Stimulated activated CD4-positive, alpha-beta T cell treated with anti-CD3 and anti-CD28 coated beads, Interleukin-4, amount 100 ng/mL, for 24 hours (primary cell): ENCODE data around the gene PIK3CA.
"Not testable (repeated sequence)": the region's sequence is repeated elsewhere in the genome, so short reads cannot be mapped to it uniquely, and the experiment has no call there.

ENCODE experiments used
- DNase-seq: peaks from one replicate; pipeline ENCODE4 v3.0.0-alpha.2; 2020

PIK3CA gene

DNA sequence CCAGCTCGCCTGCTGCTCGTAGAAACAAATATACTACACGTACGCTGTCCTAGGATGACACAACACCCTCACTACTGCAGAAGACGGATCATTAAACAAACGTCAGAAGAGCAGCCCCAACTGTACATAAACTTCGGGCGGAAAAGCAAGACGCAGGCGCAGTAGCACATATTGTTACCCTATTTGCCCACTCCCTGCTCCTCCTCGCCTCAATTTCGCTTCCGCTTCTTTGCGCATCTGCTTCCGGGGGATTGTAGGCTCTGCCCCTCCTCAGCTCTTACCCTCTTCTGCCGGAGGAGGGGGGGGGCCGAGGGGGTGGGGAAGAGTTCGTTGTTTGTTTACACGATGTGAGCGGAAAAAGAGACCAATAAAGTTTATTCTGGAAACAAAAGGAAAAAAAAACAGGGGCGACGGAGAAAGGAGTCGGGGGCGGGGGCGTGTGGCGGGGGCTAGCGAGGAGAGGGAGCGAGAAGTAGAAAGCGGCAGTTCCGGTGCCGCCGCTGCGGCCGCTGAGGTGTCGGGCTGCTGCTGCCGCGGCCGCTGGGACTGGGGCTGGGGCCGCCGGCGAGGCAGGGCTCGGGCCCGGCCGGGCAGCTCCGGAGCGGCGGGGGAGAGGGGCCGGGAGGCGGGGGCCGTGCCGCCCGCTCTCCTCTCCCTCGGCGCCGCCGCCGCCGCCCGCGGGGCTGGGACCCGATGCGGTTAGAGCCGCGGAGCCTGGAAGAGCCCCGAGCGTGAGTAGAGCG is at the start of gene PIK3CA:
Gene PIK3CA, plus strand, starts transcription at position 485 of the 743 bp plus-strand sequence. CDS start 50,469 bp downstream, outside the sequence.
- DNase-seq: peak; percentile 96

DNA sequence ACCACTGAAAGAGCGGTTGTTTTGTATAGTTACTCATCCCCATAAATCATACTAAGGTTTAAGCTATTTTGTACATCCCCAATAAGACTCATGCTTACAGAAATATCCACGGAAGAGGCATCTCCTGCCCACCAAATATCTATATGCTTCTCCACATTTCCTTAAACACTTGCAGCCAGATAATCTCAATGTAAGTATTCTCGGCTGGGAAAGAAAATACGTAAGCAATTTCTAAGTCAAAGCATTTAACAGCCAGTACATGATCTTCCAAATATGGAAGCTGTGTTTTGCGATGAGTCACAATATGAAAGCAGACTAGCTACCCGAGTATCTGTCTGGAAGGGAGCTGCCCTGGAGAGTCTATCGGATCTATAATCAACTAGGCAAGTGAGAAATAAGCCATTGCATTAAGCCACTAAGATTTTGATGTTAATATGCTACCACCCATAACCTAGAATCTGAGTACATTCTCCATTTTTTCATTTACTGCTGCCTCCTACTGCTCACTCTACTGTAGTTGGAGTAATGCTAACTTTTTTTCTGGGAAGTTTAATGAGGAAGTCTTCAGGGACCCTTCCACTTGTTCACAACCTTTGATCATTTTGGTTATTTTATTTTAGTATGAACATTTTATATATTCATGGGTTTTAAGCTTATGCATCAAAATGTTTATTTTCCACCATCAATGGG is 49.6 kb upstream of the PIK3CA start:
- no peak for DNase-seq

DNA sequence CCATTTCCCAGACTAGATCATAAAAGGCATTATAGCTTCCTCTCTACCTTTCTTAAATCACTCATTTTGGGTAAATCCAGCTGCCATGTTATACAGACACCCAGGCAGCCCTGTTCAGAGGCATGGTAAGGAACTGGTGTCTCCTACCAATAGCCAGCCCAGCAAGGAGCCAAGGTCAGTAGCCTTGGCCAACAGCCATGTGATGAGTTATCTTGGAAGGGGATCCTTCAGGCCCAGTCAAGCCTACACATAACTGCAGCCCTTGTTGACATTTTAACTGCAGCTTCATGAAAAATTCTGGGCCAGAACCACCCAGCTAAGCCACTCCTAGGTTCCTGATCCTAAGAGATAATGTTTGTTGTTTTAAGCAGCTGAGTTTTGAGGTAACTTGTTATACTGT is 47.5 kb upstream of the PIK3CA start:
- no peak for DNase-seq

DNA sequence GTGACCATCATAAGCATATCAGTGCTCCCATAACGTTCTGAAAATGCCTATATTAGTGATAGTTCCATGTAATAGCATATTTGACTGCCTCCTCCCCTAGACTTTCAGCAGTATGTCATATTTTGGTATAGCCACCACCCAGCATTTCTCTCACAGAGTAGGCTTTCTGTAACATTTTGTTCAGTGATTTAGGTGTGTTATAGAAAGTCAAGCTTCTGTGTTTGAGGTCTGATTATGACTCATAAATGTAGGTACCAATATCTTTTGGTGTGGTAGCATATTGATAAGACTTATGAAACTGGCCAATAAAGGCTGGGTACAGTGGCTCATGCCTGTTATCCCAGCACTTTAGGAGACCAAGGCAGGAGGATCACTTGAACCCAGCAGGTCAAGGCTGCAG is 42.3 kb upstream of the PIK3CA start:
- no peak for DNase-seq

DNA sequence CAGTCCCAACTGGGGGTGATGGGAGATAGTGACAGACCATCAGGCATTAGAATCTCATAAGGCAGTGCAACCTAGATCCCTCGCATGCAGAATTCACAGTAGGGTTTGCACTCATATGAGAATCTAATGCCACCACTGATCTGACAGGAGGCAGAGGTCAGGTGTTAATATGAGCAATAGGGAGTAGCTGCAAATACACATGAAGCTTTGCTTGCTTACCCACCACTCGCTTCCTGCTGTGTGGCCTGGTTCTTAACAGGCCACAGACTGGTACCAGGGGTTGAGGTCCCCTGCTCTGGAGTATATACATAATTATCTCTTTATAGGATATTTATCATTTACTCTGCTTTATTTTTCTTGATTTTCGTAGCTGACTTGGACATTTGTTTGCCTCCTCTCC is 40.5 kb upstream of the PIK3CA start:
- no peak for DNase-seq

DNA sequence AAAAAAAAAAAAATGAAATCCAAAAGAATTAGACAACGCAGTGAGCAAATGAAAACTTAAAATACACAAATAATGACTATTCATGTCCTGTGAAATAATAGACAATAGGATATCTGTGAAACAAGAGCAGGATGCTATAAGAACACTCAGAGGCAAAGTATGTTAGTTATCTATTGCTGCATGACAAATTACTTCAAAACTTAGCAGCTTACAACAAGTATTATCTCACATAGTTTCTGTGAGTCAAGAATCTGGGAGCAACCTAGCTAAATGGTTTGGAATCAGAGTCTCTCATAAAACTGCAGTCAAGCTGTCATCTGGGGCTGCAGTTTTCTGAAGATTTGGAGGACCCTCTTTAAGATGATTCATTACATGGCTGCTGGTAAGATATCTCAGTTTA is 40.1 kb upstream of the PIK3CA start:
- no peak for DNase-seq

DNA sequence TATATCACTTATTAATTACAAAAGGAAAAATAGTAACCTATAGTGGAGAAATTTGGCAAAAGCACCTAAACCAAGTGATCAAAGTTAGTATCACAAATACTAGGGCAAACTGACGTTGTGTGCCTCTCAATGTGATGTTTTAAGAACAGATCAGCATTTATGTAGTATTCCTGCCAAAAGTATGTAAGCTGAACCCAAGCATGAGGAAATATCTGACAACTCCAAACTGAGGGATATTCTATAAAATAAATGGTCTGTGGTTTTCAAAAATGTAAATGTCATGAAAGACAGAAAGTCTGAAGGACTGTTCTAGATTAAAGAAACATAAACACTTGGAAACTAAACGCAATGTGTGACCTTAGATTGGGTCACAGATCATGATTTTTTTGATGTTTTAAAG is 34.3 kb upstream of the PIK3CA start:
- no peak for DNase-seq

DNA sequence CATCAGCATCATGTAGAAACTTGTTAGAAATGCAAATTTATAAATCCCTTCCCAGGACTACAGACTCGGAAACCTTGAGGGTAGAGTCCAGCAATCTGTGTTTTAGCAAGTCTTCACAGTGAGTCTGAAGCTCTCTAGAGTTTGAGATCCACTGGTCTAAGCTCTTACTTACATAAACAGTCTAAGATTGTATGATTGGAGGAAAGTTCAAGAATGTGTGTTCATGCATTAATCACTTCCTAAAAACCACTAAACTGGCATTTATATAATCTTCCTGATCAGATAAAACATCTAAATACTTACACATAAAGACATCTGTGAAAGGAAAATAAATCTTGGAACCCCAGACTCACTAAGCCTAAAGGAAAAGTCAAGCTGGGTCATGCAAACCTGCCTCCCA is 32.7 kb upstream of the PIK3CA start:
- not testable (repeated sequence) for DNase-seq

DNA sequence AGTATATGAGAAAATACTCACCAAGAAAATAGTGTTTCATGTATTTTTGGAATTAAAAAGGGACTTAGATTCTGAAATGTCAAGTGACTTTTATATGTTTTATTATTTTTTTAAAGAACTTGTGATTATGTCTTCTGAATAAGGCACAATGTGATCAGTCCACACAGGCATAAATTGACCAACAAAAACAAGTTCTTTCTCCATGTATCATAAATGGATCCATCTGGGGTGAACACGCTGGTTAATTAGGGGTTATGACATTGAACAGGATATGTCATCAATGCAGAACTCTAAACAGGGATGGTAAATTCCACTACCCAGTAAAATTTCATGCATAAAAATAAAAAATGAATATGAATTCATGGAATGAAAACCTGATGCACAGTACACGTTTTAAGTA is 31.3 kb upstream of the PIK3CA start:
- no peak for DNase-seq

DNA sequence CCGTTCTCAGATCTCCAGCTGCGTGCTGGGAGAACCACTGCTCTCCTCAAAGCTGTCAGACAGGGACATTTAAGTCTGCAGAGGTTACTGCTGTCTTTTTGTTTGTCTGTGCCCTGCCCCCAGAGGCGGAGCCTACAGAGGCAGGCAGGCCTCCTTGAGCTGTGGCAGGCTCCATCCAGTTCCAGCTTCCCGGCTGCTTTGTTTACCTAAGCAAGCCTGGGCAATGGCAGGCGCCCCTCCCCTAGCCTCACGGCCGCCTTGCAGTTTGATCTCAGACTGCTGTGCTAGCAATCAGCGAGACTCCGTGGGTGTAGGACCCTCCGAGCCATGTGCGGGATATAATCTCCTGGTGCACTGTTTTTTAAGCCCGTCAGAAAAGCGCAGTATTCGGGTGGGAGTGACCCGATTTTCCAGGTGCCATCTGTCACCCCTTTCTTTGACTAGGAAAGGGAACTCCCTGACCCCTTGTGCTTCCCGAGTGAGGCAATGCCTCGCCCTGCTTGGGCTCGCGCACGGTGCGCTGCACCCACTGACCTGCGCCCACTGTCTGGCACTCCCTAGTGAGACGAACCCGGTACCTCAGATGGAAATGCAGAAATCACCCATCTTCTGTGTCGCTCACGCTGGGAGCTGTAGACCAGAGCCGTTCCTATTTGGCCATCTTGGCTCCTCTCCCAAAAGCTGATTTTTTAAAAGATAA is 15.8 kb upstream of the PIK3CA start:
- not testable (repeated sequence) for DNase-seq

DNA sequence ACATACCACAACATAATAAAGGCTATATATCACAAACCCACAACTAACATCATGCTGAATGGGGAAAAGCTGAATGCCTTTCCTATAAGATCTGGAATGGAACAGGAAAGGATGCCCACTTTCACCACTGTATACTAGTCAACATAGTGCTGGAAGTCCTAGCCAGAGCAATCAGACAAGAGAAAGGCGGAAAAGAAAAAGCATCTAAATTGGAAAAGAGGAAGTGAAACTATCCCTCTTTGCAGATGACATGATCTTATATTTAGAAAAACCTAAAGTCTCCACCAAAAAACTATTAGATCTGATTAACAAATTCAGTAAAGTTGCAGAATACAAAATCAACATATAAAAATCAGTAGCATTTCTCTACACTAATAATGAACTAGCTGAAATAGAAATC is 14.6 kb upstream of the PIK3CA start:
- no peak for DNase-seq

DNA sequence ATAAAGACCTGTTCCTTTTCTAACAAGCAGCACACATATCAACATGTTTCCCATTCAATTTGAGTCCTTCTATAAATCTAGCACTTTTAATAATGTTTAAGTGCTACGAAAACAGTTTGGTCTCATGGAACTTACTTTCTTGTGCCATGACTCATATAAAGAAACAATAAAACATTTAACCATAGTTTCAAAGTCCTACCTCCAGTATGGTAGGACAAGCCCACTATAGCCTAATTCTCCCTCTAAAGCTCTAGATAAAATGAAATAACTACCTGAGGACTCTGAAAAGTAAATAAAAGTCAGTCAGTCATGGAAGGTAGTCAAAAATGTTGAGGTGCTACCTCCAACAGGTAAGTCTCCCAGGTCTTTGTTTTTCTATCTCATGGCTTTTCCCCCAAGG is 12.0 kb upstream of the PIK3CA start:
- no peak for DNase-seq

DNA sequence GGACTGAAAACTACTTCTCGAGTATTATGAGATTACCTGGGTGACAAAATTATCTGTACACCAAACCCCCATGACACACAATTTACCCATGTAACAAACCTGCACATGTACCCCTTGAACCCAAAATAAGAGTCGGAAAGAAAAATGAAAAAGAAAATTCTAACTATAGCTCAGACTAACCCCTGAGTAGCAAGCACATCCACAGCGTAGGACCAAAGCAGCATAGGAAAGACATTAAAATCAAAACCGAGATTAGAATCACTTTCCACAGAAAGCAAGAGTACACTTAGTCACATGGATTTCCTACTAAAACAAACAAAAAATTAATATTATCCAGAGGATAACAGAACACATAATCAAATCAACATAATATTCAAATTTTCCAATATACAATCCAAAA is 6.3 kb upstream of the PIK3CA start:
- no peak for DNase-seq

DNA sequence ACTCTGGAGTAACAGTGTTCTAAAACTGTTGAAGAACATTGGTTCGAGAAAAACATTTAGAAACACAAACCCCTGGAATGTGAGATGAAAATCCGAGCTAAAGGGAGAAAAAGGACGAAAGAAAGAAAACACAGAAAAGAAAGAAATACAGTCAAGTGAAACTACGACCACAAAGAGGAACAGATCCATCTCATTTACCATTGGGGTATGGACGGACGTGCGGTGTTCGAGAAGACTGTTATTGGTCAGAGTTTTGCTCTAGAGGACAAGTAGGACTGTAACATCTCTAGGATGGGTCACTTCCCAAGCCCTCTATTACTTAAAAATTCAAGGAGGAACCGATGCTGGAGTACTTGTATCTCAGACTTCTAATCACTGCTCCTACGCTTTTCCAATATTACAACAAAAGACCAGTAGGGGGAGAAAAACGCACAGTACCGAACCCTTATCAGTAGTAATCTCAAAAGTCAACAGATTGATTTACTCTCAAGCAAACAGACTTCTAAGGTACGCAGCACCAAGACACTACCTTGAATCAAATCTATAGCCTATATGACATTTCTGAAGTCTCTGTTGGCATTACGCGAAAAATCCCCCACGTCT is 1.1 kb upstream of the PIK3CA start:
- peak; percentile 36 for DNase-seq

DNA sequence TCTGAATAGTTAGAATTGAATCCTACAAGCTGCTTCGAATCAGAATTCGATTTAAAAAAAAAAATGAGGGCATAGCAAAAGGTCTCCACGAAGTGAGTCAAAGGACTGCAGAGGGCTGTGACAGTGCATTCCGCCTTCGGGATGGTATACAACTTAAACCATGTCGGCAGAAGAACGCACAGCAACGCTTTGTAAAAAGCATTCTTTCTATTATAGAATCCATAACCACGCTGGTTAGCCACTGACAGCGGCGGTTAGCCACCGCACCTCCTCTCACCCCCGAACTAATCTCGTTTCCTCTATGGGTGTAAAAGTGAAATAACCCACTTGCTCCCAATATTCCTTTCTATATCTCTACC is 664 bp upstream of the PIK3CA start:
- DNase-seq: peak; percentile 69

DNA sequence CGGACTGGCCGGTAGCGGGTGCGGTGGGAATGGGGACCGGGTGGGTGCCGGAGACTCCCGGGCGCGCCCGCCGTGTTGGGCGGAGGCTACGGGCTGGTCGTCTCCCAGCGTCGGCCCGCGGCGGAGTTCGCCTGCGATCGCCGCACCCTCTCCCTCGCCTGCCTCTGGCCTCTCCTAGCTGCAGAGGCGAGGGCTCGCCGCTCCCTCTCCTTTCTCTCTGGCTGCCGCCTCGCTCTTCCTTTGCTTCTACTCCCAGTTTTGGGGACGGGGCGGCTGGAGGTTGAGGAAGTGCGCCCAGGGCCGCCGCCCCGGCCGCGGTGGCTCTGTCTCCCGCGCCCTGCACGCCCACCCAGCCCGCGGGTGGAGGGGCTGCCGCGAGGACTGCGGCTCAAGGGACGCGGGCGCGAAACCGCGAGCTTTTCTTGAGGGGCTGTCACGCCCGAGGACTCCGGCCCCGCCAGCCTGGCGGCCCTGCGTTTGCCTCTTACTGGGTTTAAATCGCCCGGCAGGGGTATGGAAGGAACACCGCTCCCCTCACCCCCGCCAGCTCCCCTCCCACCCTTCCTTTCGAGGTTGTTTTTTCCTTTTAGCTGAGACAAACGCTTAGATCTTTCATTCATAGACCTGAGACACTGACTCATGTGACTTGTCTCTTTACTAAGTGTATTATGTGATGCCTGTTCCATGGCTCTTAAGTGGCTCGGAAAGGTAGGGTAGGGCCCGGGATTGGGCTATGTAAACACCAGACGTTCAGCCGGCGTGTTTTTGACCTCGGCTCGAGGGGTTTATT is 654 bp downstream of the PIK3CA start:
- peak; percentile 71 for DNase-seq

DNA sequence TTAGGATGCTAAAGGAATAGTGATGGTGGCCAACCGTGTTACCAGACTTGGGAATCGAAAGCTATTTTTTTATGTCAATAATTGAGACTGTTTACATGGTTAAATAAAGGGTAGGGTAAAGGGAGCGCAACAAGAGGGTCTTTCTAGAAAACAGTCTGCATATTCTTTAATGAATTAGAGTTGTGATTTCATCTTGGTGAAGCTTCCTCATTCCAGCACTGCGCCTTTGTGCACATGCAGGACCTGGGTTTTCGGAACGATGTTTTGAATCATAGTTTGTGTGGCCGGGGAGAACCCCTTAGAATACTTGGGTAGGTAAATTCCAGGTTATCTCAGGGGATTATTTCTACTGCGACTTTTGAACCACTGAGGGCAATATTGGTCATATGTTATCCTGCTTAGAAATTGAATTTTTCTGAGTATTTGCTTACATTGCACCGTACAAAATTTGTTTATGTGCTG is 1.3 kb downstream of the PIK3CA start:
- DNase-seq: peak; percentile 66

DNA sequence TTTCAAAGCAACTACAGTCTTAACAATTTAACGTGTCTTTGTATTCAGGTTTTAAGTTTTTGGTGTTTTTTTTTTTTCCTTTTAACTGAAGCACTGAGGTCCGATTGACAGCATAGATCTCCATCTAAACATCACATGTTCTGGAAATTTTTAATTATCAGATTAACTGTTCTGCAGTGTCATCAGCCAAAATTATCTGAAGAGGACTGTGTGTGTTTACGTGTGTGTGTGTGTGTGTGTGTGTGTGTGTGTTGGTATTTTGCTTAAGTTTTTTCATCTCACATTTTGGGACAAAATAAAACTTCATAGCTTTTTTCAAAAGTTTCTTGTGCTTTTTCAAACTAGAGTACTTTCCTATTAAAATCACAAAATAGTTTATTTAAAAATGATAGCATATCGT is 1.8 kb downstream of the PIK3CA start:
- DNase-seq: no peak

DNA sequence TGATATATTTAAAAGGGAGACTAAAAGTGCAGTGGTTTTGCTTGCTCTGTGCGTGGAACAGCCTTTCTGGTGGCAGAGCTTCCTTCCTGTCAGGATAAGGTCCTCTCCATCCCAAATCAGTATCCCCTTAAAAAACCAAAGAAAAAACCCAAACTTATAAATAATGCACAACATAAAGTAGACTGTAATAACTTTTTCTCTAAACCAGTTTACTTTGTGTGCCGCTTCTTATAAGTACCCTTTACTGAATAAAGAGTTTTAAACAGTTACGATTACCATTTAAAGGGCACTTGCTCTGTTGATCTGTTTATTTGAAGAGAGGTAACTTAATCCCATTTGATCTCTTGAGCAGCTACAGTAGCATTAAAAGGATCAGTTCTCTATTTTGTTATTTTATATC is 2.5 kb downstream of the PIK3CA start:
- no peak for DNase-seq

DNA sequence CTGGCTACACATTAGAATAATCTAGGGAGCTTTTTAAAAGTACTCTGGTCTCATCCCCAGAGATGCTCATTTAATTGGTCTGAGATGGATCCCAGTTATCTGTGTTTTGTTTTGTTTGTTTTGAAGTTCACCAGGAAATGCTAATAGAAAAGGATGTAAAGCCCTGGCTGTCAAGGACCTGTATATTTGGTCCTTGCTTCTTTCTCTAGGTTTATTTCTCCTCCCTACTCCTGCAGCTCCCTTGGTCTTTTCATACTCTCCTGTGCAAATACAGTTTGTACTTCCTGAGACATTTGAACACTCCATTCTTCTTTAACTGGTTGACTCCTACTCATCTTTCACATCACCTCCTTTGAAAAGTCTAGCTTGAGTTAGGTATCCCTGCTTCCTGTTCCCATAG is 3.3 kb downstream of the PIK3CA start:
- DNase-seq: no peak

DNA sequence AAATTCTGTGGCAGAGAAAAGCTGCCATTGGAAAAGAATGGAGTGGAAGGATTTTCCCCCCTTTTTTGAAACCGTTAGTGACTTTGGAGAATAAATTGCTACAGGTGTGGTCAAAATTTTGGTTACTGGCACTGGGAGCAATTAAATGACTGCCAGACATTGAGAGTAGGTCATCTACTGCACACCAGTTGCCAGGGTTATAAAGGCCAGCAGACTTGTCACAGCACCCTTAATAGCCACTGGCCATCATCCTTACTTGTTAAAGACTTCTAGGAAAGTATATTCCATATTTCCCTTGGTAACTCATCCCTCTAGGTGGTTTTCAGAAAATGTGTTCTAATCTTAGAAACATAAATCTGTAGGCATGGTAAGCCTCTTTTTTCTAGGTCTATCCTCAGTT is 8.0 kb downstream of the PIK3CA start:
- no peak for DNase-seq

DNA sequence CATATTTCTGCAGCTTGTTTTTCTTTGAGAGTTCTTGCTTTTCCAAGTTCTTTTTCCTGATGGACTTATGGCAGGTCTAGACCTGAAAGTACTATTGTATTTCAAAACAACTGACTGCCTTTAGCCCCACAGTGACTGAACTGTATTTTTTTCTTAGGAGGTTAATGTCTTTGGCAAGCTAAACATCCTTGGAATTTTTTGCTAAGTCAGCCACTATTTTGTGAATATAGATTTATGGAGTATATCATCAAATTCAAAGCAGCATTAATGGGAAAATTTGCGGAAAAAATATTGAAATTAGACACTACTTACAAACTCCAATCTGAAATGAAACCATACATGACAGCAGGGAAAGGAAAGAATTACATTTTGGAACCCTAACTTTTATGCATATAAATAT is 8.6 kb downstream of the PIK3CA start:
- DNase-seq: no peak
